NCI-H526 treated with DMSO at 0.1 percent for 48 hours (cell line): ENCODE data around the gene CELA1.

Source experiments
- DNase-seq: peaks from one replicate; lab custom pipeline; 2025; lab: John Stamatoyannopoulos, UW

Gene CELA1

DNA sequence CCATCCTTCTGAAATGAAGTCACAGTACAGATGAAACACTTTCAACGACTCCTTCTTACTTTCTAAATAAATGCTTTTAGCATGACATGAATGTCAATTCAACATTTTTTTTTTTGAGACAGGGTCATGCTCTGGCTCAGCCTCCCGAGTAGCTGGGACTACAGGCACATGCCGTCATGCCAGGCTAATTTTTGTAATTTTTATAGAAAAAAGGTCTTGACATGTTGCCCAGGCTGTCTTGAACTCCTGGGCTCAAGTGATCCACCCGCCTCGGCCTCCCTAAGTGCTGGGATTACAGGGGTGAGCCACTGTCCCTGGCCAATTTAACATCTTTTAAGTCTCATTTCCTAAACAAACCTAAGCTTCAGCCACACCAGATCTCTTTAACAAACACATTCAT is 28.4 kb upstream of the CELA1 start:
- DNase-seq = no peak

DNA sequence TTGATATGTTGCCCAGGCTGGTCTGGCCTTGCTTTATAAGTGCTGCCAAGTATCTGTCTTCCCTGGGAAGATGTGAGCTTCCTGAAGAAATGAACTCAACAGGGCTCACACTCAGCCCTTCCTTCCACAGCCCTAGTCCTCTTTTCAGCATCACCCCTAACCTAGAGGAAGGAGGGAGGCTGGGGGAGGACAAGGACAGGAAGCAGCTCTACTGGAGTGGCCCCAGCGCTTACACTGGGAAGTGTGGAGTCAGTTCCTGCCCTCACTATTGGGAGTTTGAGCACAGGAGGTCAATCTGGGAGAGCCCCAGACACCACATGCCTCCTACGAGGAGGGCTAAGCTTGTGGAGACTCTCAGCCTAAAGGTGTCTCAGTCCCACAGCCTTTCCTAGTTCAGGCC is 27.9 kb upstream of the CELA1 start:
- no peak for DNase-seq

DNA sequence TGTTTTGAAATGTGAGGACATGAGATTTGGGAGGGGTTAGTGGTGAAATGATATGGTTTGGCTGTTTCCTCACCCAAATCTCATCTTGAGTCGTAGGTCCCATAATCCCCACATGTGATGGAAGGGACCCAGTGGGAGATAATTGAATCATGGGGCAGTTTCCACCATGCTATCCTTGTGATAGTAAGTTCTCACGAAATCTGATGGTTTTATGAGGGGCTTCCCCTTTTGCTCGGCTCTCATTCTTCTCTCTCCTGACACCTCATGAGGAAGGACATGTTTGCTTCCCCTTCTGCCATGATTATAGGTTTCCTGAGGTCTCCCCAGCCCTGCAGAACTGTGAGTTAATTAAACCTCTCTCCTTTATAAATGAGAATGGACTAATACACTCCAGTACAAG is 26.7 kb upstream of the CELA1 start:
- DNase-seq = no peak

DNA sequence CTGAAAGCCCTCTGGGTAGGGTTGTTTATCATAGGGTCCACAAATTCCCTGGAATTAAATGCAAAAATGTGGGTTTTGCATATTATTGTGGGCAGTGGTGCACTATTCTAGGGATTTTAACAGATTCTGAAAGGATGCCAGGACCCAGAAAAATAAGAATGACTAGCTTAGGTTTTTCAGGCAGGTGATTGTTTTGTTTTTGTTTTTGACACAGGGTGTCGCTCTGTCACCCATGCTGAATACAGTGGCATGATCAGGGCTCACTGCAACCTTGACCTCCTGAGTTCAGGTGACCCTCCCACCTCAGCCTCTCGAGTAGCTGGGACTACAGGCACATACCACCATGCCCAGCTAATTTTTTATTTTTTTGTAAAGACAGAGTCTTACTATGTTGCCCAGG is 25.5 kb upstream of the CELA1 start:
- DNase-seq = no peak

DNA sequence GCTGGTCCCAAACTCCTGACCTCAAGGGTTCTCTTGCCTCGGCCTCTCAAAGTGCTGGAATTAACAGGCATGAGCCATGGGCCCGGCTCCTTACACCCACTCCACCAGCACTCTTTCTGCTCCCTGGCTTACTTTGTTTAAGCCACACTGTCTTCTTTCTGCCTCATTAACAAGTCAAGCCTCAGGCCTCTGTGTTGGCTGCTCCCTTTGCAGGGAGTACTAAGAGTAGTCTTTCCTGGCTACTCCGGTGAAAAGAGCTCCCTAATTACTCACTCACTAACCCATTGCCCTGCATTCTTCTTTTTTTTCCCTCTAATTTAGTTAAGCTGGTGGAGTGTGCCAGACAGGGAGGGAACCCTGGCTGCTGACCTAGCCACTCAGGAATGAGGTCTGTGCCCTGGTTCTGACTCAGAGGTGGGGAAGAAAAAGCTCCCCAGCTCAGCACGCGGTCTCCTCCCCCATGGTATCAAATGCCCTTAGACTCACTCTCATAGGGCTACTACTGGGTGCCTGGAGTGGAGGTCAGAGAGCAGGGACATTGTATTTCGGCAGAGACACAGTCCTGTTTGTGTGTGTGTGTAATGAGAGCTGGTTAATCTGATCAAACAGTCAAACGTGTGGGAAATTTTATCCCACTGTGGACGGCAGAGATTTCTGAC is 24.9 kb upstream of the CELA1 start:
- DNase-seq = no peak

DNA sequence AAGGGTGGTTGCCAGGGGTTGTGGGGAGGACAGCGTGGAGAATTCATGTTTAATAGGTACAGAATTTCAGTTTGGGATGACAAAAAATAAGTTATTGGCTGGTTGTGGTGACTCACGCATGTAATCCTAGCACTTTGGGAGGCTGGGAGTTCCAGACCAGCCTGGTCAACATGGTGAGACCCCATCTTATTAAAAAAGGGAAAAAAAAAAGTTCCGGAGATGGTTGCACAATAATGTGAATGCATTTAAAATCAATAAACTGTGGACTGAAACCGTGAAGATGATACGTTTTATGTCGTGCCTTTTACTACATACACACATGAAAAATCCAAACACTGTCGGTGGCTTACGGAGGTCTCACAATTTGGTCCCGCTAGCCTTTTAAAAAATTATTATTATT is 24.2 kb upstream of the CELA1 start:
- DNase-seq = no peak

DNA sequence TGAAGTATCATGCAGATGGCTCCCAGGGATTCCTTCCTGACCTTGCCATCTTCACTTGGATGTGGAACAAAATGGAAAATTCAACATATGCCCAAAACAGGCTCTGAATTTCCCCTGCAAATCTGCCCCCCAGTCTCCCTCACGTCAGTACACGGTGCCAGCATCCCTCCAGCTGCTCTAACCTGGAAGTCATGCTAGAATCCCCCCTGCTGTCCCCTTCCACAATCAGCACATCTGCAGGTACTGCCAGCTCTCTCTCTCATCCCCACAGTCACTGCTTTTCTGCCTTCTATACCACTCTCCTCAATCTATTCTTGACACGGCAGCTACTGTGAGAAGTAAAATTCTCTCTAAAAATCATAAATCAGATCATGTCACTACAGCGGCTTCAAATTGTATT is 23.1 kb upstream of the CELA1 start:
- DNase-seq = no peak

DNA sequence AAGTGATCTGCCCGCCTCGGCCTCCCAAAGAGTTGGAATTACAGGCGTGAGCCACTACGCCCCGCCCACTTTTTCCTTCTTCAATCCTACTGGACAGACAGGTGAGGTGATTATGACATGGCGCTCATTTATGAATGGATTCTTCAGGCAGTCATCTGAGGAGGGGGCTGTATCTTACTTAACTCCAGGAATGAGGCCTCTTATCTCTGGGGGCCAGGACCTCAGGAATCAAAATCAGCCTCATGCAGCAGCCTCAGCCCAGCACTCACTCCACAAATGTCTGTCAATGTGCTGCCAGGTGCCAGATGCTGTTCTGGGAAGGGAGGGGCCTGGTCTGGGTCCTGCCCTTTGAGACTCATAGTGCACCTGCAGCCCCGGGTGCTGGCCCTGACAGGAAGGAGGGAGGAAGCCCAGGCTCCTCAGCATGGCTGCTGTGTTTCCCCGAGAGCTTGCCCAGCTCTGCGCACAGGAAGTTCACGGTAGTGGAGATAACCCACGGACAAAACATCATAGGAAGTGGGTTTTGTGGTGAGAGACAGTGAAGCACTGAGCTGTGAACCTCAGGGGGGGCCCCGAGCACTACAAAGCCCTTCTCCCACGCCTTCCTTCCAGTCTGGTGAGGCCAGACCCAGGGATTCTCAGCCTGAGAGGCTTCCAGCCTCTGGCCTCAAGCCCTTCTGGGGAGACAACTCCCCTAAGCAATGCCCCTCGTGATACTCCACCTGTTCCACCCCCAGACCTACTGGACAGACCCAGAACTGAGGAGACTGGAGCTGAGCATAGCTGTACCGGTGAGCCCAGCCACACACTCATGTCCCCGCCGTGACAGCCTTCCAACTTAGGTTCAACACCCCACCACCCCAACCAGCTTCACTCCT is 22.4 kb upstream of the CELA1 start:
- no peak for DNase-seq

DNA sequence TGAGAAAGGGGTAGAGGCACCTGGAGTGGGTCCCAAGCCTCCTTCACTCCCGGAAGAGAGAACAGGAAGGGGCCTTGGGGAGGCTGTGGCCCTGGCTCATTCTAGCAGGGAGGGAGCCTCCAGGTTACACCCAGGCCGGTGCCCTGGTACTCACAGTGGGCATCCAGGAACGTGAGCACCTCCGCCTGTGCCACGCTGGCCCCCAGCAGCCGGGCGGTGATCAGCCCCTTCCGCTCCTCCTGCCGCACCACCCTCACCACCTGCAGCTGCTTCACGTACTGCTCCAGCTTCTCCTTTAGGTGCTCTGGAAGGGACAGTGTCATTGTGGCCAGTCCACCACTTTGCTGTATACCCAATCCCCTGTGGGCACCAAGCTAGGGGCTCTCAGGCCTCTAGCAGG is 18.8 kb upstream of the CELA1 start:
- DNase-seq = no peak

DNA sequence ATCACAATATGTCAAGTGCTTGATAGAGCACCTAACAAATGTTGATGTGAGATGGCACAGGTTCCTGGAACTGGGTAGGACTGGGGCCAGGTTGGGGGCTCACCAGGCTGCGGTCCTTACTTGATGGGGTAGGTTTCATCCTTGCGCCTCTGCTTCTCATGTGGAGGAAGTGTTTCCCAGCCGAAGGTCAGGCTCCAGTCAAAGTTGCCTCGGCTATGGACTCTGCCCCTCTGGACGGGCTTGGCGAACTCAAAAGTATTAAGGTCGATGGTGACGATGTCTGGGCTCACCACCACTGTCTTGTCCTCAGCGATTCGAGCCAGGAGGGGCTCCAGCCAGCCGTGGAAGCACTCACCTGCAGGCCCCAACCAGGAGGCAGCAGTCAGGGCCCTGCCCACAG is 17.5 kb upstream of the CELA1 start:
- DNase-seq = no peak

DNA sequence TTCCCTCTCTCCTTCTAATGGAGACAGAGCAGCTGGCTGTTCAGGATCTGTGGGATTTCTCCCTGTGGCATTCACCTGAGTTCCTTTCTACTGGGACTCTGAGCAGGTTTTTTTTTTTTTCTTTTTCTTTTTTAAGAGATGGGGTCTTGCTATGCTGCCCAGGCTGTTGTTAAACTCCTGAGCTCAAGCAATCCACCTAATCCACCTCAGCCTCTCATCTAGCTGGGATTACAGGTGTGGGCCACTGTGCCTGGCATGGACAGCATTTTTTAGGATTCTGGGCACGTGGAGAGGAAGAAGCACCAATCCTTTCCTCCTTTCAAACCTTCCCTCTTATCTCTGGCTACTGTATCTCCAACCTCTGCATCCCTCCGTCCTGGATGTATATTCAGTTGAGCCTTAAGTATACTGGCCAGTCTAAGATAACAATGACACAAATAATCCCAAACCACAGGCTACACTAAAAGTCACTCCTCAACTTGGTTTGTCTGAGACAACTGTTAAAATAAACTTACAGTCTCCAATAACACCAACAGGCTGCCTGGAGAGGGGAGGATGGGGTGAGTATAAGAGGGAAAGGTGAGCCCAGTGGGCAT is 16.4 kb upstream of the CELA1 start:
- DNase-seq = no peak

DNA sequence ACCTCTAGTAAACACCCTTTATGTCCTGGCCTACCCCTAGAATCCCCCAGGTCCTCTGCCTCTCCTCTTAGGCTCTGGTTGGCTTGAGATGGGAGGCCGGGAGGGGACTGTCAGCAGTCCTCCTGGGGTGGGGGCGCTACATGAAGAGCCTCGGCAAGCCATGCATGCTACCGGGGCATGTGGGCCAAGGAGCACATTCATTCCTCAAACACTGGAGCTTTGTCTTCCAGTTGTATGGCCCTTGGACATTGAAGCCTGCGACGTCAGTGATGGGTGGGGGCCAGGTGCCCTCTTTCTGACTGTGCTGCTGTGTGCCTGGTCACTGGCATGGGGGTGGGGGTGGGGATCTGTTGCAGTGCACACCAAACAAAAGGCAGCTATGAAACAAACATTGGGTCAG is 15.8 kb upstream of the CELA1 start:
- DNase-seq = no peak

DNA sequence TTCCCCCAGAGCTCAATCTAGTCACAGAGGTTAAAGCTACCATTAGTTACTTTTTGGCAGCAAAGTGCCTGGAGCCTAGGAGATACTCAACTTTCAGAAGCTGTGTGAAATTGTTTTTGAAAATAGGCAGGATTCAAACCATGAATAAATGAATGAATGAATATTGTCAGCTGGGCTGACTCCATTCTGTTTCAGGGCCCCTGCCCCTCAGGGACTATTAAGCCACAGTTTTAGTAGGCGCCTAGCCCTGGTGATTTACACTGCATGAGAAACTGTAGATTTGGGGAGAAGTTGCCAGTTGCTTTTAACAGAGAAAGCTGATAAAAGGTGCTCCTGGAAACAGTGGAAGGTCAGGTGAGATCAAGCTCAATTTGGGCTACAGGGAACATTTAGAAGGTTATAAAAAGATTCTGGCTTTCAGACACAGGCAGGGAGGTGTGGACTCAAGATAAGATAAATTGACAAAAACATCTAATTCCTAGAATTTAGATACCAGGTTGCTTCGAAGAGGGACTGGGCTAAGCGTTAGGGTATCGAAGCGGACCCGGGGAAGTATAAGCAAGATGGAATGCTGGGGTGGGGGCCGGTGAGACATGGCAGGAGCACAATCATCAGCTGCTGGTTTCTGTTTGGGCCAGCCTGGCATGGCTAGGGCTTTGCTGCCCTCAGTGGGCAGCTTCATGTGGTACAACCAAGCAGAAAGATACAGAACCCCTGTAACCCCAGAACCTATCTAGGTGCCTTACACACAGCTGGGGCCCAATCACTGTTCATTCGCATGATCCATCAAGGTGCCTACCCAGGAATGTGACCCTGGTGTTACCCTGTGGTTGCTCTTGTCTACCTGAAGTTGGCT is 14.9 kb upstream of the CELA1 start:
- no peak for DNase-seq

DNA sequence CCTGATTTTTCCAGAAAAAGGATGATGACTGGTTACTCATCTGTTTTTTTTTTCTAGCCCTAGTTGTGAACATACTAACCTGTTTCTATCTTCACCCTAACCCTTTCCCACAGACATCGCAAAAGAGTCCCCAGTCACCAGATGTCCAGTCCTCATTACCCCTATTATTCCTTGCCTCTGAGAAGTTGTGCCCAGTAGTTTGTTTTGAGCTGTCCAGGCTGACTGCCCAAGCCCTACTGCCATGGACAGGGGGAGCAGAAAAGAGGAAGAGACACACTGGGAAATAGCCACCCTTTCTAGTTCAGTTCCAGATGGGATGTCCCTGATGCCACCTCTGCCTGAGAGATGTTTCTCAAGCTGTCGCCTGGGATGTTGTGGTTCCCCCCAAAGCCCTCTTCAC is 13.8 kb upstream of the CELA1 start:
- DNase-seq = no peak

DNA sequence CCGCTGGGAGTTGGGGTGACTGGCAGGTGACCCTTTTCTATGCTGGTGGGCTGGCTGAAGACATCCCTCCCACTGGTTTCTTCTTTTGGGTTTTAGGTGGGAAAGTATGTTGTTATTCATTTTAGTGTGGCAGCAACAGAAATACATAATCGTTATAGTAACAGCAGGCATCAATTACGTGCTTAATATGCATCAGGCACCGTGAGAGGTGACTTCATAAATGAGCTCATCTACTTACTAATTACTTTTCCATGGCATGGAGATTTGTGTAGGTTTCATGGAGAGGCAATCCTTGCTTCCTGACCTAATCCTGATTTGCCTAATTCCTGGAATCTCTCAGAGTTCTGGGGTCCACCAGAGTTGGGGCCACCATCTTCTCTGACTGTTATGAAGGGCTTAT is 13.4 kb upstream of the CELA1 start:
- DNase-seq = no peak

DNA sequence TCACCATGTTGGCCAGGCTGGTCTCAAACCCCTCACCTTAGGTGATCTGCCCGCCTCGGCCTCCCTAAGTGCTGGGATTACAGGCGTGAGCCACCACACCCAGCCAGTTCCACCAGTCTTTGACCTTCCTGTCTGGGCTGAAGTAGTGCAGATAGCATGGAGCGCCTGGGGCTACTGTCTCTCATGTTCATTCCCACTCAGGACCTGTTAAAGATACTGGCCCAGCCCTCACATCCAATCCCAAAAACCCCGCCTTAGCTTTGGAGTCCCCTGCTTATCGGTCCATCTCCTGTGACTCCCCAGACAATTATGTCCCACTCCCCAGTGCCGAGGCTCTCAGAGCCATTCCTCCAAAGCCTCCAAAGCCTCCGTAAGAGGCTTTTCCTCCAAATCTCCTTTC is 12.0 kb upstream of the CELA1 start:
- no peak for DNase-seq

DNA sequence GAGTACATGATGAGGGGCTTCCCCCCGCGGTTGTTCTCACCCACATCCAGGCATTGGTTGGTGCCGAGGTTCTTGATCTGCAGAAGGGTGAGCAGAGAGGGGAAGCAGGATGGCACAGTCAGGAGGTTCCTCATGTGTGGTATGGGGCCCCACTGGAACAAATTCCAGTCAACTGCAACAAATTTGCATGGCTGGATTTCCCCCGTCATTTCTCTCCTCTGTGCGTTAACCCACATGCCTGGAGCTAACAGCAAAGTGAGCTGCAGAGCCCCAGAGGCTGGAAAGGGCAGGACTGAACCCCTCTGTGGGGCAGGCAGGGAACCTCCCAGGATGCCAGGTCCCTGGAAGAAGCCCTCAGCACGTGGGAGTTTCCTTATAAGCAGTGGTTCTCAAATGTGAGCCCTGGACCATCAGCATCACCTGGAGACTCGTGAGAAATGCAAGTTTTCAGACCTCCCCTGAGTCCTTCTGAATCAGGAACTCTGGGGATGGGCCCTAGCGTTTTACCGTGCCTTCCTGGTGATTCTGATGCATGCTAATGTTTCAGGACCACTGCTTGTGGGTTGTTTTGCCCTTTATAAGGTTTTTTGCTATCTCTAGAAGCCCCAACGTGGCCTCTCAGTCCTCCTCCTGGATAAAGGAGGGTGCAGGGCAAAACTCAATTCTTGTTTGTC is 11.0 kb upstream of the CELA1 start:
- DNase-seq = no peak

DNA sequence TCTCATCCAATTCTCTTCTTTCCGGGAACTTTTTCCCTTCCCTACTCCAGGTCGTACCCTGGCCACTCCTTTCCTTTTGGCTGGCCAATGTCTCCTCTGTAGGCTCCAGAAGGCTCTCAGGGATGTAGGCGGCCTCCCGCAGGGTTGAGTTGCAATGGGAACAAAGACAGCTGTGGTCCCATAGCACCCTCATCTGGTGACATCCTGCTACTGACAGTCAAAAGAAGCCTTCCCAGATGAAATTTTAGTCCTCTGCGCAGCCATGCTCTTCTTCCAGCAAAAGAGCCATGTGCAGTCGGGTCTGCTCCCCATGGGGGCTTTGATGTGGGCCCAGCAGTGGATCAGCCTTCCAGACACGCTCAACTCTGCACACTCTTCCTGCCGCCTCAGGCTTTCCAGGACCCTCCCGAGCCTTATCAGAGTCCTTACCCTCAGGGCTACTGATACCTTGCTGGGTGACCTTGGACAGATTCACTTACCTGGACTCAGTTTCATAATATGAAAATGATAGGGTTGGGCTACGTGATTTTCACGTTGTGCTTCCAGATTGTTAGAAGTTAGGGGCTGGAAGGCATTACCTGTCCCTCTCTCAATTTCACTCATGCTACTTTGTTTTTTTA is 5.5 kb upstream of the CELA1 start:
- DNase-seq = no peak

DNA sequence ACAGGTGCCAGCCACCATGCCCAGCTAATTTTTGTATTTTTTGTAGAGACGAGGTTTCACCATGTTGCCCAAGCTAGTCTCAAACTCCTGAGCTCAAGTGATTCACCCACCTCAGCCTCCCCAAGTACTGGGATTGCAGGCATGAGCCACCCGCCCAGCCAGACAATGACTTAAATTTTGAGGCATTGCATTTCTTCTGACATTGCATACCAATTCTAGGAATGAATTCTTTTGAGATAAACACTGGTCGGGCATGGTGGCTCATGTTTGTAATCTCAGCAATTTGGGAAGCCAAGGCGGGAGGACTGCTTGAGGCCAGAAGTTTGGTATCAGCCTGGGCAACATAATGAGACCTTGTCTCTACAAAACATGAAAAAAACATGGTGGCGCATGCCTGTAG is 2.5 kb upstream of the CELA1 start:
- DNase-seq = no peak

DNA sequence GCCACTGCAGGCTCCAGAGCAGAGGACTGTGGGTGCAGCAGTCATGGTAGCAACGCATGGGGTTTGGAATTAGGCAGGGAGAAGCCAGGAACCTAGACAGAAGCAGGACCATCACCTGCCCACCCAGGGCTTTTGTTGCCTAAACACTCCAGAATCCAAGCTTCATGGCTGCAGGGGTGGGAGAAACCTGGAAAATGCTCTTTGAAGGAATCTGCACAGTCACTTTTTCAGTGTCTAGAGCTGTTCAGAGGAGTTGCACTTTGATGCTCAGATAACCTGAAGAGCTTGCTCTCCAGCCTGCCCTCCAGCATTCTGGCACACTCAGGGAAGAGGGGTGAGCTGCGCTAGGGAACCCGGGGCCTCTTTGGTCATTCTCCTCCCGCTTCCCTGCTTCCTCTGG is 1.6 kb upstream of the CELA1 start:
- DNase-seq = no peak

DNA sequence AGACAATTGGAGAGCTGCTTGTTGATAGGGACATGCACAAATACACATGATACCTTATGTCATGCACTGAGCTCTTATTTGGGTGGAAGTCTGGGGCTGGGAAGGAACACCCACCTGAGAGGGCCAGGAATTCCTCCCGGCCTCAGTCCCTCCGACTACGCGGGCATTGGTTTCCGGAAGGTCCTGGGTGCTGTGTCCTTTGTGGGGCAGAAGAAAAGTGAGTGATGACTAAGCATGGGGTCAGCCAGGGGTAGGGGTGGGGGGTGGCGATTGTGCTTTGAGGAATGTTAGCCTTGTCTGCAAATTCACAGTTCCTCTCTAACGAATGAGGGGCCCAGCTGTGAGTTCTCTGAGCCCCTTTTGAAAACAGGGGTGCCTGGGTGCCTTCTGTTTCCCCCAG is 798 bp downstream of the CELA1 start:
- DNase-seq = no peak
